Spleen (tissue), 7 donors: ENCODE data around the gene PRRG2.

Experiments used
- CTCF ChIP-seq, 11 experiments: fragments of 200-600 bp in 7 of 11; fragments of 450-650 bp in 4 of 11; sonication (generic) in 4 of 11; IDR thresholded peaks in 8 of 11; conservative IDR thresholded peaks in 3 of 11; 1 replicate in 7 of 11; 2 replicates in 4 of 11; pipeline versions ENCODE4 v1.4.0 to v1.8.0; 2016 to 2021; ENCODE audit warnings: antibody characterized with exemption in 11 of 11, inconsistent platforms in 4 of 11, mild to moderate bottlenecking in 1 of 11
- POLR2AphosphoS5 ChIP-seq, 3 donors: sonication (generic); formaldehyde crosslinking; IDR thresholded peaks; one replicate each; pipeline ENCODE4 v1.5.1; 2017; ENCODE audit warnings: antibody characterized with exemption in 3 of 3
- donor health status: DM: no; HTN: no; CAD: no; lungs with moderate emphysema.
- donor health status: DM: no; HTN: no; CAD: no.
- donor health status: DM: no; HTN: no; CAD: no.

GRCh38 chr19:49573009-49573408, 8.1 kb upstream of the PRRG2 start:
- TF ChIP-seq POLR2AphosphoS5 (IDR thresholded peaks at IDR 0.05) (no peak), CTCF (IDR thresholded peaks at IDR 0.05 in 8 of 11, conservative IDR thresholded peaks at IDR 0.05 in 3 of 11) (no peak)
